Endothelial cell of umbilical vein (primary cell): ENCODE data around the gene PARP8.
A peak's percentile ranks its signal among the peaks of the same experiment; 100 is the strongest.

Experiments used
- CTCF ChIP-seq, 2 donors: IDR thresholded peaks; 1 replicate in 1 of 2; 2 replicates in 1 of 2; pipeline ENCODE4 v1.5.1; 2011; ENCODE audit warnings: low read length in 2 of 2, mild to moderate bottlenecking in 2 of 2, moderate library complexity in 2 of 2, control low read depth in 1 of 2, inconsistent platforms in 1 of 2, low read depth in 1 of 2; ENCODE audit not compliant: insufficient read depth in 1 of 2; ENCODE audit errors: extremely low read depth in 1 of 2
- EZH2 ChIP-seq: IDR thresholded peaks from 2 replicates; pipeline ENCODE4 v1.6.1; 2012; ENCODE audit warnings: borderline replicate concordance, low read depth, mild to moderate bottlenecking, moderate library complexity, low read length, inconsistent platforms; ENCODE audit not compliant: severe bottlenecking
- JUN ChIP-seq: IDR thresholded peaks from 2 replicates; pipeline ENCODE4 v1.6.1; 2011; ENCODE audit warnings: borderline replicate concordance, low read depth; ENCODE audit not compliant: insufficient read length, insufficient read depth
- POLR2A ChIP-seq: IDR thresholded peaks from 2 replicates; pipeline ENCODE4 v1.6.1; 2012; ENCODE audit warnings: low read depth, mild to moderate bottlenecking, control low read depth, low read length
- POLR2AphosphoS5 ChIP-seq: IDR thresholded peaks from 2 replicates; pipeline ENCODE4 v1.6.1; 2012; ENCODE audit warnings: low read depth, mild to moderate bottlenecking, control low read depth, low read length, moderate library complexity; ENCODE audit not compliant: insufficient read depth

DNA sequence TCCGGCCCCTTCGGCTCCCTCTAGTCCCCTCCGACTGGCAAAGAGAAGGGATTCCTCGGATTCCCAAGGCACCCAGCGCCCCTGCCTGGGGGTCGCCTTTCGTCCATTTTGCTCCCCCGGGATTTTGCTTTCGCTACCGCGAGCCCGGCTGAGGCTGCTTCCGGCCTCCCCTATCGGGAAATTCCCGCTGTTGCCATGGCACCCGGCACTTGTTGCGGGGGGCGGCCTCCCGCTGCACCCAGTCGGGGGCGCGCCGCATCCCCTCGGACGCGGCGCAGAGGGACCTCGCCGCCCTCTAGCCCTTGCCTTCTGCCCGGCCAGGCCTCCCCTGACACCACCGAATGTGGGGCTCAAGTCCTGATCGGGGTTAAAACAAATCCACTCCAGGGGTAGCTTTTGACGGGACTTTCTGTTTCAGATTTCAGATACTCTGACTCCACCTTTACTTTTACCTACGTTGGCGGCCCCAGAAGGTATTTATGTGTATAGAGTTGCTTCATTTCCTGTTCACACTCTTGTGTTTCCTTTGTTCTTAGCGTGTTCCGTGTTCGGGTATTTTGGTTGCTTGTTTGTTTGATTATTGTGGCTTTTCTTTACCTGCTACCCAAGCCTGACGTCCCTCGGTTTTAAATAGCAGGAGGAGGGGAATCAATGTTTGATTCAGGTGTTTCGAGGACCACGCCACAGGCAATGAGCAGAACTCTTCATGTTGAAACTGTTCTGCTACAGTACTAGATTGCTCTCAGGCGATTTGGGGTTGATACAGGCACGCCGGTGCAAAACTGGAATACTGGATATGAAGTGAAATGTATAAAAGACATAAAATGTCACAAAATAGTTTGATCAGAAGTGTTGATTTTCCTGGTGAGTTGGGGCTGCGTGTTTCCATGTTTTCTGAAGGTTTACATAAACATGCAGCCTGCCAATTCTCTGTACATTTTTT lies 1.5 kb downstream of the PARP8 start:
- no peak for TF ChIP-seq CTCF (IDR thresholded peaks at IDR 0.05; ENCODE audit: extremely low read depth in 1 of 2, insufficient read depth in 1 of 2, low read depth in 1 of 2, low read length in 2 of 2)
- TF ChIP-seq POLR2AphosphoS5 = no peak
- TF ChIP-seq POLR2A = no peak
- TF ChIP-seq JUN = no peak
- peak; percentile 24 for TF ChIP-seq EZH2
